HG03442 (cell line): ENCODE results near the gene TNRC6A.

Experiments used
- ATAC-seq: cut with Tn5 transposase; IDR thresholded peaks from one replicate; pipeline ENCODE4 v1.9.1; 2021; ENCODE audit warnings: mild to moderate bottlenecking, moderate library complexity; ENCODE audit not compliant: unreplicated experiment

Gene TNRC6A

GRCh38 chr16:24755201-24755874 lies 25.9 kb downstream of the TNRC6A start:
- no peak for ATAC-seq

GRCh38 chr16:24758373-24758772 lies 28.9 kb downstream of the TNRC6A start:
- ATAC-seq = no peak

- no peak for ATAC-seq
These were observed 29.6 kb downstream of the TNRC6A start for GRCh38 chr16:24759006-24759405.

GRCh38 chr16:24761526-24761925 lies 32.1 kb downstream of the TNRC6A start:
- no peak for ATAC-seq

- no peak for ATAC-seq
These were observed 35.5 kb downstream of the TNRC6A start for GRCh38 chr16:24764916-24765315.

- ATAC-seq = no peak
These were observed 36.6 kb downstream of the TNRC6A start for GRCh38 chr16:24766057-24766456.

- ATAC-seq = no peak
These were observed 40.4 kb downstream of the TNRC6A start for GRCh38 chr16:24769806-24770205.

GRCh38 chr16:24771132-24771778 lies 41.8 kb downstream of the TNRC6A start:
- peak; percentile 47 for ATAC-seq

GRCh38 chr16:24771779-24772157 lies 42.3 kb downstream of the TNRC6A start:
- ATAC-seq = no peak

GRCh38 chr16:24773771-24774427 lies 44.4 kb downstream of the TNRC6A start:
- ATAC-seq = no peak

- ATAC-seq = no peak
These were observed 45.1 kb downstream of the TNRC6A start for GRCh38 chr16:24774510-24774909.

GRCh38 chr16:24775455-24775854 lies 46.0 kb downstream of the TNRC6A start:
- ATAC-seq = no peak

GRCh38 chr16:24776501-24777220 lies 47.2 kb downstream of the TNRC6A start:
- ATAC-seq = no peak

- ATAC-seq = no peak
These were observed 49.2 kb downstream of the TNRC6A start for GRCh38 chr16:24778671-24779070.

GRCh38 chr16:24781256-24781655 lies 51.8 kb downstream of the TNRC6A start:
- no peak for ATAC-seq

- no peak for ATAC-seq
These were observed 54.7 kb downstream of the TNRC6A start for GRCh38 chr16:24784121-24784520.

GRCh38 chr16:24789881-24790280 lies 60.4 kb downstream of the TNRC6A start:
- no peak for ATAC-seq

GRCh38 chr16:24800586-24800985 lies 71.1 kb downstream of the TNRC6A start:
- ATAC-seq = no peak

- no peak for ATAC-seq
These were observed 72.4 kb downstream of the TNRC6A start for GRCh38 chr16:24801761-24802302.

- ATAC-seq = no peak
These were observed 76.0 kb downstream of the TNRC6A start for GRCh38 chr16:24805484-24805883.

GRCh38 chr16:24807301-24807700 lies 77.8 kb downstream of the TNRC6A start:
- ATAC-seq = no peak
